Calu3 (cell line): ENCODE measurements around the gene PFKFB3. TPM values are rescaled to one million over a fixed set of nuclear protein-coding genes. Genes with fewer than 3 reads are reported as not detected.

Experiments
- BruUV-seq: library from RNA; stranded (reverse); fragments of 400-500 nt; replicated peaks from 2 replicates; lab custom pipeline; 2021; lab: Mats Ljungman, UMichigan
- CTCF ChIA-PET: fragments of 300-600 bp; sonication (Branson Sonifier 250); formaldehyde crosslinking; loops from one replicate; lab custom pipeline; 2022; ENCODE audit warnings: antibody characterized with exemption; lab: Charles Lee
- DNase-seq: peaks from one replicate; pipeline ENCODE4 v3.0.0; 2022
- H3K27ac Mint-ChIP-seq: one replicate; pipeline ENCODE4 v1.8.0; 2022; ENCODE audit warnings: mixed read lengths; ENCODE audit not compliant: unreplicated experiment
- H3K27me3 Mint-ChIP-seq: one replicate; pipeline ENCODE4 v1.8.0; 2022; ENCODE audit warnings: mixed read lengths; ENCODE audit not compliant: unreplicated experiment
- H3K36me3 Mint-ChIP-seq: one replicate; pipeline ENCODE4 v1.8.0; 2022; ENCODE audit warnings: mild to moderate bottlenecking, moderate library complexity, mixed read lengths; ENCODE audit not compliant: insufficient read depth, unreplicated experiment
- H3K4me1 Mint-ChIP-seq: one replicate; pipeline ENCODE4 v1.8.0; 2022; ENCODE audit warnings: mild to moderate bottlenecking, low read depth, mixed read lengths; ENCODE audit not compliant: unreplicated experiment
- H3K4me3 Mint-ChIP-seq: one replicate; pipeline ENCODE4 v1.8.0; 2022; ENCODE audit warnings: mild to moderate bottlenecking, low read depth, moderate library complexity, mixed read lengths; ENCODE audit not compliant: unreplicated experiment
- H3K9me3 Mint-ChIP-seq: one replicate; pipeline ENCODE4 v1.8.0; 2022; ENCODE audit warnings: low read depth, mixed read lengths; ENCODE audit not compliant: unreplicated experiment
- intact Hi-C: fragments of 100-400 bp; cut with micrococcal nuclease; formaldehyde crosslinking; loops from one replicate; pipeline ENCODE4 v1.10.0; 2022; ENCODE audit not compliant: unreplicated experiment
- total RNA-seq: library from RNA; stranded (reverse); gene quantifications from 2 replicates; pipeline ENCODE4 v1.2.3, GENCODE V29; 2022
- TF ChIP-seq, protein P1 (sequence below): fragments of 200-600 bp; IDR thresholded peaks from one replicate; pipeline ENCODE4 v1.8.0; 2022; ENCODE audit warnings: antibody characterized with exemption; ENCODE audit not compliant: unreplicated experiment

The PFKFB3 gene
- total RNA-seq, 1 experiment from 2014 or later: 293 TPM

DNA sequence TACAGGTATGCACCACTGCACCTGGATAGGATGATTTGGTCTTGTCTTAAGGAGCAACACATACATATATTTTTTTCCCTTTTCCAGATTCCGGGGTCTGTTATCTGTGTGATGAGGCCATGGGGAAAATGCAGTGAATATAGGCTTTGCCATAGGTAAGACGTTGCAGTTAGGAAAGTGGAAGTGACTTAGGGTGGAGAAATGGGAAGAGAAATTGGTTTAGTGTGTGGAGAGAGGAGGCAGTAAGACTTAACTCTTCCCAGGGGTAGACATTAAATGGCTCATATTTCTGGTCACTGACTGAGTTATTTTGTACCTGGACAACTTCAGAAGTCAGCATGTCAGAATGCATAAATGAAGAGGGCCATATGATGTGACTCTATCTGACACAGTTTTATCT is 66.7 kb downstream of the PFKFB3 start:
- BruUV-seq: no TSS peak
- DNase-seq: no peak
- no peaks in the 10 kb centered on the region for H3K36me3 Mint-ChIP-seq
- H3K4me3 Mint-ChIP-seq: no peak overlapping the region
- TF ChIP-seq, protein P1, sequence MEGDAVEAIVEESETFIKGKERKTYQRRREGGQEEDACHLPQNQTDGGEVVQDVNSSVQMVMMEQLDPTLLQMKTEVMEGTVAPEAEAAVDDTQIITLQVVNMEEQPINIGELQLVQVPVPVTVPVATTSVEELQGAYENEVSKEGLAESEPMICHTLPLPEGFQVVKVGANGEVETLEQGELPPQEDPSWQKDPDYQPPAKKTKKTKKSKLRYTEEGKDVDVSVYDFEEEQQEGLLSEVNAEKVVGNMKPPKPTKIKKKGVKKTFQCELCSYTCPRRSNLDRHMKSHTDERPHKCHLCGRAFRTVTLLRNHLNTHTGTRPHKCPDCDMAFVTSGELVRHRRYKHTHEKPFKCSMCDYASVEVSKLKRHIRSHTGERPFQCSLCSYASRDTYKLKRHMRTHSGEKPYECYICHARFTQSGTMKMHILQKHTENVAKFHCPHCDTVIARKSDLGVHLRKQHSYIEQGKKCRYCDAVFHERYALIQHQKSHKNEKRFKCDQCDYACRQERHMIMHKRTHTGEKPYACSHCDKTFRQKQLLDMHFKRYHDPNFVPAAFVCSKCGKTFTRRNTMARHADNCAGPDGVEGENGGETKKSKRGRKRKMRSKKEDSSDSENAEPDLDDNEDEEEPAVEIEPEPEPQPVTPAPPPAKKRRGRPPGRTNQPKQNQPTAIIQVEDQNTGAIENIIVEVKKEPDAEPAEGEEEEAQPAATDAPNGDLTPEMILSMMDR: no peak
- CTCF ChIA-PET: no interaction called here
- intact Hi-C loops: no loop called here
- no peak overlapping the region for H3K27ac Mint-ChIP-seq
- H3K4me1 Mint-ChIP-seq: peaks cover 15% of the 10 kb centered on the region
- no peaks in the 10 kb centered on the region for H3K9me3 Mint-ChIP-seq
- no peaks in the 10 kb centered on the region for H3K27me3 Mint-ChIP-seq

DNA sequence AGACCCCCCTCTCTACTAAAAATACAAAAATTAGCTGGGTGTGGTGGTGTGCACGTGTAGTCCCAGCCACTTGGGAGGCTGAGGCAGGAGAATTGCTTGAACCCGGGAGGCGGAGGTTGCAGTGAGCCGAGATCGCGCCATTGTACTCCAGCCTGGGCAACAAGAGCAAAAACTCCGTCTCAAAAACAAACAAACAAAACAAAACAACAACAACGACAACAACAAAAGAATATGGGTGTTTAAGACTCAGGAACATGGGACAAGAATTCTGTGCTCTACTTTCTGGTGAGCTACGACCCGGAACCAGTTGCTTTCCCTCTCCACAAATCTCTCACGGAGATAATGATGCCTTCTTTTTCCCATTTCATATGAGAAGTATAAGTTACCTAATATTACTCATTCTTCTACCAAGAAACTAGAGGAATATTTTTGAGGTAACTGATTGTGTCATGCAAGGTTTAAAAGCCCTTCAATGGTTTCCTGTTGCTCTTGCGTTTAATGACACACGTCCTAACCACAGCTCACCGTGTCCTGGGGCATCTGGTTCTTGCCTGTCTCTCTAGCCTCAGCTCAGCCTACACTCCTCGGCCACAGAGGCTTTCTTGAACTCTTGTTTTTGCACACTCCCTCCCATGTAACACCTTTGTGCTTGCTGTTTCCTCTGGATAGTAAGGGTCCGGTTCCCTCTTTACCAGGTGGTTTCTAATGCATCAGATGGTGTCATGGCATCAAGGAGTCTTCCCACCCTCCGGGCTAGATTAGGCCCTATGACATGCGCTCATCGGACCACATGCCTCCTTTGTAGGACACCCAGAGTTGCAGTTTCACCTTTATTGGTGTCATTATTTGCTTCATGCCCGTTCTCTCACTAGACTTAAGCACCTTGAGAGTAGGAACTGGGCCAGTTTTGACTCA is 67.5 kb downstream of the PFKFB3 start:
- H3K36me3 Mint-ChIP-seq: peaks cover 6% of the 10 kb centered on the region
- no TSS peak for BruUV-seq
- TF ChIP-seq, protein P1: no peak
- CTCF ChIA-PET: no interaction called here
- H3K4me1 Mint-ChIP-seq: peaks cover 21% of the 10 kb centered on the region
- intact Hi-C loops: no loop called here
- H3K27me3 Mint-ChIP-seq: no peaks in the 10 kb centered on the region
- no peak overlapping the region for H3K27ac Mint-ChIP-seq
- H3K4me3 Mint-ChIP-seq: no peak overlapping the region
- no peak for DNase-seq
- H3K9me3 Mint-ChIP-seq: no peaks in the 10 kb centered on the region

DNA sequence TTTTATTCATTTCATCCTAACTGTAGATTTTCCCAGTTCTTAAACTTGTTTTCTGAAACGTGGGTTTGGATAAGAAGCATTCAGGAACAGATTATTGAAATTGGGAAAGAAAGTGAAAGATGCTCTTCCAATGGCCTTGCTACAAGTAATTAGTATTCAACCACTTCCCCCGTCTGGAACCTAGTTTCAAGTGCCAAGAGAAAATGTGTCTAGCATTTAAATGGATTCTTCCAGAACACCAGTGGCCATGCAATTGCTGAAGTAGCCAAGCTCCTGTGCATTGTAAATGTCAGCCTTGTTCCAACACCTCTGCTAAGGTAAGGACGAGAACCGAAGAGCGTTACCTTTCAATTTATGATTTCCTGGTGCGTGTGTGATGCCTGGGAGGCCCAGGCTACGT is 68.2 kb downstream of the PFKFB3 start:
- Mint-ChIP-seq H3K4me1 (peaks cover 29% of the 10 kb centered on the region), H3K27me3 (no peaks in the 10 kb centered on the region), H3K4me3 (no peak overlapping the region), H3K36me3 (peaks cover 13% of the 10 kb centered on the region), H3K9me3 (no peaks in the 10 kb centered on the region), H3K27ac (no peak overlapping the region)
- TF ChIP-seq, protein P1: no peak
- no peak for DNase-seq
- CTCF ChIA-PET: no interaction called here
- no TSS peak for BruUV-seq
- intact Hi-C loops: no loop called here

DNA sequence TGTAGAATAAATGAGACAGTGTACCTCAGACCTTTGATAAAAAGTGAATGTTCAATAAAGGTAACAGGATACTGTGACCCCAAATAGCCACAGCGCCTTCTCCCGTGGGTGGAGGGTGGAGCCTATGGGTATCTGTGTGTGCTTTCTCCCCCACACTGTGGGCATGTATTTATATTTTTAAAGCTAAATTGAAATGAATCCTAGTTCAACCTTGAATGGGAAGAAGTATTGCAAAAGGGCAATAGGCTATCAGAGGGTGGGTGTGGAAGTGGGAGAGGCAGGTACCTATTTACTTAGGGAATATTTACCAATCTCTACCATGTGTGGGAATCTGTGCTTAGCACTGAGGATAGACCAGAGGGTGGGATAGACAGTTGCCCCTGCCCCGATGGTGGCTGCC is 68.9 kb downstream of the PFKFB3 start:
- CTCF ChIA-PET: no interaction called here
- no peak overlapping the region for H3K27ac Mint-ChIP-seq
- DNase-seq: no peak
- TF ChIP-seq, protein P1: no peak
- no peaks in the 10 kb centered on the region for H3K27me3 Mint-ChIP-seq
- no peaks in the 10 kb centered on the region for H3K9me3 Mint-ChIP-seq
- no TSS peak for BruUV-seq
- peaks cover 32% of the 10 kb centered on the region for H3K4me1 Mint-ChIP-seq
- intact Hi-C loops: no loop called here
- peaks cover 14% of the 10 kb centered on the region for H3K36me3 Mint-ChIP-seq
- no peak overlapping the region for H3K4me3 Mint-ChIP-seq
